DMS153 treated with DMSO at 0.1 percent for 48 hours (cell line): Measurements from ENCODE around the gene ZSCAN10.
A peak's percentile ranks its signal among the peaks of the same experiment; 100 is the strongest.

ENCODE experiments used
- DNase-seq: peaks from one replicate; lab custom pipeline; 2025; ENCODE audit not compliant: unreplicated experiment; lab: John Stamatoyannopoulos, UW

ZSCAN10 gene

DNA sequence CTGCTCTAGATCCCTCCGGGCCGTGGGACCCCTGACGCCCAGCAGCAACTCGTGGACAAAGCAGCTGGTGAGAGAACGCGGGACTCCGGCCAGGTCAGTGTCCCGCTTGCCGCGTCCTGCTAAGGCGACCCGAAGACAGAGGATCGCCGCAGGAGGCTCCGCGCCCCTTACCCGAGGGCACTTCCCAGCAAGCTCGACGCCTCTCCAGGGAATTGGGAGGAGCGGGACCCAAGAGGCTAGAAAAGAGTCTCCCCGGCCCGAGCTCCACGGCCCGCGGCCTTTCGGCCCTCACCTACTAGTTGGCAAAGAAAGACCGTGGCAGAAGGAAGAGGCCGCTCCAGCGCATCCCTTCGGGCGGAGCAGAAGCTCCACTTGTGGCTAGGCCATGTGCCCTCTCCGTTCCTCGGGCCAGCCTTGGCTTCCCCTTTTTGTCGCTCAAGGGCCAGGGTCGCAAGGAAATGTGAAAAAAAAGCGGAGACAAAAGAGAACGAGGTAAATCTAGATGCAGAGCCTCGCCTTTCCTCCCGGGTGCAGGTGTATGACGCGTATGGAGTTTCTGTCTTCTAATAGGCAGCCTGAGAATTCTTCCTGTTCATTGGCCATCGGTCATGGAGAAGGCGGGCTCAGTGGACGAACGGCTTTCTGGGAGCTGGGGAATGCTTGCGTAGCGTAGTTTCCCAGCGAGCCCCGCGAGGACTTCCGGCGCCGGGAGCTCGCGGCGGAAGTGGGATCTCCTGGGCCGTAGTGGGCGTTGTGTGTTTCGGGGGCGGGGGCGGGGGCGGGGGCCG, 35.4 kb upstream of the ZSCAN10 start, which contains the start of gene ZNF213:
Gene ZNF213, plus strand, starts transcription at position 692 of the 788 bp plus-strand sequence. CDS start 2,252 bp downstream, outside the sequence.
- DNase-seq: peak; percentile 95

DNA sequence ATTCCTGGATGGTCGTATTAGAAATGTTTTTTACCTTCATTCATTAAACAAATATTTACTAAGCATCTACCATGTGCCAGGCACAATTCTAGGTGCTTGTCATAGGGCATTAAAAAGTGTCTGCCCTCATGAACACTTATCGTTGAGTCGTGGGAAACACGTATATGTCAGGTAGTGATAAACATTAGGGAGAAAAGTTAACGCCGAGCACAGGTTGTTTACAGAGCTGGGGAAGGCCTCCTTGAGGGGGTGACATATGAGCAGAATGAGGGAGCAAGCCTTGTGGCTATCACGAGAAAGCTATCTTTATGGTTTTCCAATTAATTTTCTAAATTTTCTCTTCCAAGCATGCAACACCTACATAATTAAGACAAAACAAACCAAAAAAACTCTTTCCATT, 34.8 kb upstream of the ZSCAN10 start:
- DNase-seq: no peak

DNA sequence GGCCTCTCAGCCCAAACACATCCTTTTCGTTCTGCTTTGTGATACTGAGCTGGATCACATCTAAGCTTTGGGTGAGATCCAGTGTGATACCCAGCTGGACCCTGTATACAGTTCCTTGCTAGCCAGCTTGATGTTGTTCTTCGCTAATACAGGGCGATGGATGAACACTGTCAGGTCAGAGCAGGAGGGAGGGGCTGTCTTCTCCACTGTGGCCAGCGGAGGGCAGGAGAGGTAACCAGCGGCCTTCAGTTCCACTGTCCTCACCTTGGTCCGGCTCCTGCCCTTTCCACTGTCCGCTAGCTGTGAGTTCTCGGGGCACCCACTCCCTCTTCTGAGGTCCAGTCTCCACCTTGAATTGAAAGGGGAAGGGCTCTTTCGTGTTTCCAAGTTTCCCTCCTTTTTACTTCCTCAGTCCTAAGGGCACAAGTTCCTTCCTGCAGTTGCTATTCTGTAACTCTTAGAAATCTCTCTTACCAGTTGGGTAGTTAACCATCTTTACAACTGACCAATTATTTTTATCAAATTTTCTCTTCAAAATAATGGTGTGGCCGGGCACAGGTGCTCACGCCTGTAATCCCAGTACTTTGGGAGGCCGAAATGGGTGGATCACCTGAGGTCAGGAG, 32.8 kb upstream of the ZSCAN10 start:
- no peak for DNase-seq

DNA sequence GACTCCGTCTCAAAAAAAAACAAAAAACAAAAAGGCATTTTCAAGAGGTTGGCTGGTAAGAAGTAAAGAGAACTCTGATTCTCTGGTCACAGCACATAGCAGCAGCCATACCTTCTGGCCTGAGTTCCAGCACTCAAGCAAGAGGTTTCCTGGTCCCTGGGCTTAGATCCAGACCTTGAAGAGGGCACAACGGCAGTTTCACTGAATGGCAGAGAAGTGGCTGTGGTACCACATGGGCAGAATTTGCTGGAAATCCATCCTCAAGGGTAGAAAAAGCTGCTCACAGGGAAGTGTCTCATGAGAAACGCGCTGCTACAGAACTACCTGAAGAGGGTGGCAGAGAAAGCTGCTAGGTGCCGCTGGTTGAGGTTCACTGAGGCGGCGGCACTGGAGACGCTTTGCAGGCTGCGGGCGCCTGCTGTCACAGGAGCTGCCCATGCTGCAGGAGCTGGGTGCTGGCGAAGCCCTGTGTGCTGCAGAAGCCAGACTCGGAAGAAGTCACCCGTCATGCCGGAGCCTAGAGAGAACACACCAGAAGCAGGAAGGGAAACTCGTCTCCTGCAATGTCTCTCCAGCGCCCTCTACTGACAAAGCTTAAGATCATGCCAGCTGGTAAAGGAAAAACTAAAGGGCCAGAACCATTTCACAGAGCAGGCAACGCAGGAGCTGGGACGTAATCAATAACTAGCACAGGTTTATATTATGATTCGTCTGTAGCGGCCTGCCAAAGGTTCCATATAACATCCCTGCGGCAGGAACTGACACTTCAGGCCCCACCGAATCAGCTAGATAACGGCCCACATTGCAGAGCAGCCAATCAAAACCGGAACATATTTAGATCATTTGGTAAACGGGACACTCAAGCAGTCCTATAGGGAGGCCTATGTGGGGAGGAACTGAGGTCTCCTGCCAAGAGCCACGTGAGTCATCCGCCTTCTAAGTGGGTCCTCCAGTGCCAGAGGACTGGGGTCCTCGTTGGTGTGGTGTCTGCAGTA, 30.3 kb upstream of the ZSCAN10 start:
- DNase-seq: peak; percentile 80

DNA sequence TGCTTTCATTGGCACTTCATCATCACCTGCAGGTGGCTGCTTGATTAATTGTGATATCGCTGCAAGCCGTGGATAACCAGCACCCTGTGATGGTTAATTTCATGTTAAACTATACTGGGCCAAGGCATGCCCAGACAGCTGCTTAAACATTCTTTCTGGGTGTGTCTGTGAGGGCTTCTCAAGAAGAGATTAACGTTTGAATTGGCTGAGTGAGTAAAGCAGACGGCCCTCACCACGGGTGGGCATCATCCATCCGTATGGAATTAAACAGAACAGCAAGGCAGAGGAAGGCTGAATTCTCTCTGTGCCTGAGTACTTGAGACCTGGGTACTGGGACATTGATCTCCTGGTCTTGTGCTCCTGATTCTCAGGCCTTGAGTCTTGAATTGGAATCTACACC, 28.7 kb upstream of the ZSCAN10 start:
- DNase-seq: no peak

DNA sequence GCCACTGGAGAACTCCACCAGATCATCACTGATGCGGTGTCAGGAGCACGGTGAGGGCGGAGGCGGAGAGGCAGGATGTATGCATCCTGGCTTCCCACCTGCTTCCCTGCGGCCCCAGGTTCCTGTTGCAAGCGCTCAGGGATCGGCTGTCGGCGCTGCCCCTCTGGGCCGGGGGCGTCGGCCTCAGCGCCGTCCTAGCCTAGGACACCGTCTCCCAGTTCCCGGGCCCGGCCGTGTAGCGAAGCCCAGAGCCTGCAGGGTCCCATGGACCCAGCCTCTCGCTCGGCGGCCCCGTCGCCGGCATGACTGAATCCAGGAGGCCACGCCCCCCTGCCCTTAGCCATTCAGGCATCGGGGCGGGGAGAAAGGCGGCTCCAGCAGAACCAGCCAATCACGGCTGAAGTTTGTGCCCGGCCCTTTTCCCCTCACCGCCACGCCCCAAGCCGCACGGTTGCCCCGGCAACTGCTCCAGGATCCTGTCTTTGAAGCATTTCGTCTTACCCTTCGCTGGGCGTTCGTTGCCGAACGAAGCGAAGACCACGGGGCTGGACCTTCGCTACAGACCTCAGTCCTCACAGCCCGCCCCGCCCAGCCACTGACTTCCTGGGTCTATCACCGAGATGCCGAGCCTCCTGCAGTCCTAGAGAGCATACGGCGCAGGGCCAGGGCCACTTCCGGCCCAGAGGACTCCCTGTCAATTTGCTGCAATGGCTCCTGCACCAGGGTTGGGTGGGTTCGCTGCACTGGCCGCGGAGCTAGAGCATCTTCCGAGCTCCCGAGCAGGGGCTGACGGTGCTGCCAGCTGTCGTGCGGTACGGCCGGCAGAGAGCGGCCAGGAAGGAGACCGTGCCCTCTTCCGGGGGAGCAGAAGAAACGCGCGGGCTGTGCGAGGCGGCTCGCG, 25.1 kb upstream of the ZSCAN10 start:
- DNase-seq: peak; percentile 91

DNA sequence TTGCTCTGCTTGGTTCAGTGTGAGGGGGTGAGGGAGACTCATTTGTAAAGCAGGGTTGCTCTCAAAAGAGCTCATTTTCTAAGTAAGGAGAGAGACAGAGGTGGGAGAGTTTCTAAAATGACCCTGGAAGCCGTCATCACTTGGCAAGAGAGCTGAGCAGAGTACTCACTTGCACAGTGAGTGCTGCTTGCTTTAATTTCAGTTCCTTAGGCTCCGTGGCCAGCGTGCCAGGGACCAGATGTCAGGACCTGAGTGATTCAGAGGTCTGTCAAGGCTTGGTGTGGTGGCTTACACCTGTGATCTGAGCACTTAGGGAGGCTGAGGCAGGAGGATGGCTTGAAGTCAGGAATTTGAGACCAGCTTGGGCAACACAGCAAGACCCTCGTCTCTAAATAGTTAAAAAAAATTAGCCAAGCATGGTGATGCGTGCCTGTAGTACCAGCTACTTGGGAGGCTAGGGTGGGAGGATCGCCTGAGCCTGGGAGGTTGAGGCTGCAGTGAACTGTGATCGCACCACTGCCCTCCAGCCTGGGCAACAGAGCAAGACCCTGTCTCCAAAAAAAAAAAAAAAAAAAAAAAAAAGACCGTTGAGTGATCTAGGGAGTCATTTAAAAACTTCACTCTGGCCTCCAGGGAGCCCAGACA, 24.0 kb upstream of the ZSCAN10 start:
- DNase-seq: no peak

DNA sequence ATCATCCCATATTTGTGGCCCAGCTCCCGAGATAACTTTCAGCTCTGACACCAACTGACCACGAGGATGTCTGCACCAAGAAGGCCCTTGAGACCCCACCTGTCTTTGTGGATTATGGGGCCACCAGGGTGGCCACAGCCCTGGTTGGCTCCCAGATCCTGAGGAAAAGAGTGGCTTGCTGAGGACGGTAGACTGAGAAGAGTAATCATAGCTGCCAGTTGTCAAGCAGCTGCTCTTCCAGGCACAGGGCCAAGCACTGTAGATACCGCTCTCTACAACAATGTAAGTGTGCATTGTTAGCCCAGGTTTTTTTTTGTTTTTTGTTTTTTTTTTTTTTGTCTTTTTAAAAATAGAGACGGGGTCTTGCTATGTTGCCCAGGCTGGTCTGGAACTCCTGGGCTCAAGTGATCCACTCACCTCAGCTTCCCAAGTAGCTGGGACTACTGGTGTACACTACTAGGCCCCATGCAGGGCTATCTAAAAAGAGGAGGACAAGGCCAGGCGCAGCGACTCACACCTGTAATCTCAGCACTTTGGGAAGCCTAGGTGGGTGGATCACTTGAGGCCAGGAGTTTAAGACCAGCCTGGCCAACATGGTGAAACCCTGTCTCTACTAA, 22.9 kb upstream of the ZSCAN10 start:
- DNase-seq: no peak

DNA sequence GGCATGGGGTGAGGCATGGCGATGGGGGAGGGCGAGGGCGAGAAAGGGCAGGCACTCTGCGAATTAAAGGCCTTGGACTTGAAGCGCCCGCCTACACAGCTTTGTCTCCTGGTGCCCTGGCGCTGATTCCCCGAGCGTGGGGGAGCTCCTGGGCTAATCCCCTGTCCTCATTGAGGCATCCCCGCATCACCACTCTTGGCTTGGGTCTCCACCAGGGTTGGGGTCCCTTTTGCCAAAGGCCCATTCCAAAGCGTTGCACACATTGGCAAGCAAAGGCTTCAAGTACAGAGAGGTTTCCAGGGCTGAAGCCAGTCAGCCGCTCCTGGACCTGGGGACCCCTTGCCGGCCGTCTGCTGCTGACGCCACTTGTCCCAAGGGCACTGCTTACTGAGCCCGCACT, 21.3 kb upstream of the ZSCAN10 start:
- no peak for DNase-seq

DNA sequence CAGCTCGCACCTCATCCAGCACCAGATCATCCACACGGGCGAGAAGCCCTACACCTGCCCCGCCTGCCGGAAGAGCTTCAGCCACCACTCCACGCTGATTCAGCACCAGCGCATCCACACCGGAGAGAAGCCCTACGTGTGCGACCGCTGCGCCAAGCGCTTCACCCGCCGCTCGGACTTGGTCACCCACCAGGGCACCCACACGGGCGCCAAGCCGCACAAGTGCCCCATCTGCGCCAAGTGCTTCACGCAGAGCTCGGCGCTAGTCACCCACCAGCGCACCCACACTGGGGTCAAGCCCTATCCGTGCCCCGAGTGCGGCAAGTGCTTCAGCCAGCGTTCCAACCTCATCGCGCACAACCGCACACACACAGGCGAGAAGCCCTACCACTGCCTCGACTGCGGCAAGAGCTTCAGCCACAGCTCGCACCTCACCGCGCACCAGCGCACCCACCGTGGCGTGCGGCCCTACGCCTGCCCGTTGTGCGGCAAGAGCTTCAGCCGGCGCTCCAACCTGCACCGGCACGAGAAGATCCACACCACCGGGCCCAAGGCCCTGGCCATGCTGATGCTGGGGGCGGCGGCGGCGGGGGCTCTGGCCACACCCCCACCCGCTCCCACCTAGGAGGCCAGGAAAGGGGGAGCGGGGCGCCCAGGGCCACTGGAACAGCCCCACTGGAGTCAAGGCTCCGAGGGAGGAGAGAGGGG, 20.8 kb upstream of the ZSCAN10 start:
- DNase-seq: no peak

DNA sequence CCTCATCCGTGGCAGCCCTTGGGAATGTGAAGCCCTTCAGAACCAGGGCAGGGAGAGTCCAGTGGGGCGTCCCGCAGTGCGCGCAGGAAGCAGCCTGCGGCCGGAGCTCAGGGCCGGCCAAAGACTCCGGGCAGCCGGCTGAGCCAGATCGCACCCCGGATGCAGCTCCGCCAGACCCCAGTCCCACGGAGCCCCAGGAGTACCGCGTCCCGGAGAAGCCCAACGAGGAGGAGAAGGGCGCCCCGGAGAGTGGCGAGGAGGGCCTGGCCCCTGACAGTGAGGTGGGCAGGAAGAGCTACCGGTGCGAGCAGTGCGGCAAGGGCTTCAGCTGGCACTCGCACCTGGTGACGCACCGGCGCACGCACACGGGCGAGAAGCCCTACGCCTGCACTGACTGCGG, 20.2 kb upstream of the ZSCAN10 start:
- DNase-seq: no peak

DNA sequence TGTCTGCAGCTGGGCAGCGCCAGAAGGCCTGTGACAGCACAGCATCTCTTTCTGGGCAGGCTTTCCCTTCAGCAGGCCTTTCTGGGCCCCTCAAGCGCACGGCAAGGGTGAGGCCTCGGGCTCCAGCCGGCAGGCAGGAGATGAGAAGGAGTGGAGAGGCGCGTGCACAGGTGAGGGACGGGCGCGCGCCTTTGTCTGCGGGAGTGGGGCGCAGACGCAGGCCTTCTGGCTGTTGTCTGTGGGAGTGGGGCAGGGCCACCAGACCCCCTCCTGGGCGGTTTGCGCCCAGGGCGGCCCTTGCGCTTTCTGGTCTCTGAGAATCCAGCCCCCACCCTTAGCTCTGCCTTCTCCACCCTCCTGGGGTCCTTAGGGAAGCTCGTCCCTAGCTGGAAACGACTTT, 19.8 kb upstream of the ZSCAN10 start:
- no peak for DNase-seq

DNA sequence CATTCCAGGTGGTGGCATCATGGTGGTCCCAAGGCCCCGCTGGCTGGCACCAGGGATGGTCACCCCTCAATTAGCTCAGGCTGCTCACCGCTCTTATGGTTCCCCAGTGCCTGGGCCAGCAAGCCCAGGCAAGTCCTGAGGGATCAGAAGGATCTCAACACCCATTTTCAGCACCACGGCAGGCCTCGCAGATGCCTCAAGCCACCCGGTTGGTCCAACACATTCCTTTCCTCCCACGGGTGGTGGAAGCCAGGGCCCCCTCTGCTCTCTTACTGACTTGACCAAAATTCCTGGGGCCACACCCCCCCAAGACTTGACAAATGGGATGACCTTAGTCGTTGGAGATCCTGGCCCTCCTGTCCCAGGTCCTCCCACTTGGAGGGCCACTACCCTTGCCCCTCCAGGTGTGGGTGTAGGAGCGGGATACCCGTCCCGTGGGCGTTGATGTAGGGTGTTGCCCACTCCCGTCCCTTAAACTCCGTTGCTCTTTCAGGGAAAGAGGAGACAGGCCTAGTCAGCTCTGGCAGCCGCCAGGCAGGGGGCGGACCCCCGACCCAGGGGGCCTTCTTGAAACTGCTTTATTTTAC, 19.2 kb upstream of the ZSCAN10 start:
- DNase-seq: no peak

DNA sequence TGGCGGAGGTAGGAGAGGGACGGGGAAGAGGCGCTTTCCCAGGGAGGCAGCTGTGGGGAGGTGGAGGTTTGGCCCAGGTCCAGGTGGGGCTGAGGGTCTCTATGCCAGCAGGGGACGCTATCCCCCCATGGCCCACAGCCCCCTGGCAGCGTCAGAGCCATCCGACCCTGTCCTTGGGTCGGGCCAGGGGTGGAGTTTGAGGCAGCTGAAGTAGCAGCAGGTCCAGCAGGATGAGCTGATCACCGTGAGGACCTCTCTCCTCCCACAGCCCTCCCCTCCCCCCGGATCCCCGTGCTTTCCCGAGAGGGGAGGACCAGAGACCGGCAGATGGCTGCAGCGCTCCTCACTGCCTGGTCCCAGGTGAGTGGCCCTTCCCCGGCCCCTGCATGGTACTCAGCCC, 16.5 kb upstream of the ZSCAN10 start:
- no peak for DNase-seq

DNA sequence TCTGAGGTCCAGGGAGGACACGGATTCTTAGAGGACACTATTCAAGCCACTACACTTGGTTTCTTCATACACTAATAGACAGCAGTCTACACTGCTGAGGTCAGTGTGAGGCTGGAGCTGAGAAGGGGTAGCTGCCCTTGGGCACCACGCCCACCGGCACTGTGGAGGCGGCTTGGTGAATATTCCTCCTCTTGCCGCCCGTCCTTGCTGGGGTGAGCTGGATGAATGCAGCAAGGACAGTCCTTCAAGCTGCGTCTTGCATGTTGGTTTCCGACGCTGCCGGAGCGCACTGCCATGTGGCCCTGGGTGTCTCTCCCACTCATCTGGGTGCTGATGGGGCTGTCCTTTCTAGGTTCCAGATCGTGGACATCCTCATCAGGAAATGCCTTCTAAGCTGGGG, 15.9 kb upstream of the ZSCAN10 start:
- DNase-seq: no peak

DNA sequence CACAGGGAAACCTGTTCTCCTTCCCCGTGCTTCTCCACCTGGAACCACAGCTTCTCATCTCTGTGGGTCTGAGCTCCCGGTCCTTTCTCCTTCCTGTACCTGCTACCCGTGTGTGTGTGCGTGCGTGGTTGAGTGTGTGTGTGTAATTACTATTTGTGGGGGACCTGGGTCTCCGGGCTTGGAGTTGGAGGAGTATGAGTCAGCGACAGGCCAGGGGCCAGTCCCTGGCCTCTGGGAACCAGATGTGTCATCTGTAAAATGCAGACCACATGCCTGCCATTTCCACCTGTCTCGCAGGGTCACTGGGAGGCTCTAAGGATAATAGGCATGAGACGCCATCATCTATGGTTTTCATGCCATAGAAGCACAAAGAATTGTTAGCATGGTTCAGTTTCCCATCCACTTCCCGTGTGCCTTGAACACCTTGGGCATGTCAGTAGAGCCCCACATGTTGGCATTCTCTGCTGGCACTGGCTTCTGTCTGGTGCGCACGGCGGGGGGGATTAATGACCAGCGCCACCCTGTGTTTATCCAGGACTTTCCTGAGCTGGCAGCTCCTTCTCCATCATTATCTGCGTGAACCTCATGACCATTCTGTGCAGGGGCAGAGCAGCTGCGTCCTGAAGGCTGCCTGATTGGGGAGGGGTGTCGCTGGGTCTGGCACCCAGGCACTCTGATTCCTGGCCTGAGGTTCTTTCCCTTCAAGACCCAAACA, 14.8 kb upstream of the ZSCAN10 start:
- no peak for DNase-seq

DNA sequence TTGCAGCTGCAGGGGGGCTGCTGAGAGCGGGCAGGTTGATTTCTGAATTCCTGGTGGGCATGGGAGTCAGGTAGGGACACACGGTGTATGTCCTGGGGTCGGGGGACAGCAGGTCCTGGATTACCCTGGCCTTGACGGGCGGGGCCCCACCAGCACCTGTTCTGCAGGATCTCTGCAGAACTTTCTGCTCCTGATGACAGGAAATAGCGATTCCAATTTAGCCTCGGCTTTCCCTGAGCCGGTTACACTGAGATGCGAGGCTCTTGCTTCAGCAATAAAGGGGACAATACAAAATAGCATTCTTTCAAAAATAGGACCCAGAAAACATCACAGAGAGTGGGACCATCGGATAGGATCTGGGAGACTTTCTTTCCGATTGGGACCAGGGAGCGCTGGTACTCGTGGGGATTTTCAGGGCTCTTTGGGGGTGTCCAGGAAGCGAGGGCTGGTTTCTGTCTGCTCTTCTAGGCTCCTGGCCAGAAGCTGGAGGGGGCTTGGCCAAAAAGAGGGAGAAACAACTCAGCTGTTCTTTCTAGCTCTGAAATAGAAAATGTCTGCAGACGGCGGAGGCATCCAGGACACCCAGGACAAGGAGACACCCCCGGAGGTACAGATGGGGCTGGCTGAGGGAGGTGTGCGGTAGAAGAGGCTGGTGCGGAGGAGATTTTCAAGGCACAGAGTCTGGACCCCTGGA, 13.9 kb upstream of the ZSCAN10 start:
- DNase-seq: no peak
